ENCODE data around the gene RSPH4A.

DNA sequence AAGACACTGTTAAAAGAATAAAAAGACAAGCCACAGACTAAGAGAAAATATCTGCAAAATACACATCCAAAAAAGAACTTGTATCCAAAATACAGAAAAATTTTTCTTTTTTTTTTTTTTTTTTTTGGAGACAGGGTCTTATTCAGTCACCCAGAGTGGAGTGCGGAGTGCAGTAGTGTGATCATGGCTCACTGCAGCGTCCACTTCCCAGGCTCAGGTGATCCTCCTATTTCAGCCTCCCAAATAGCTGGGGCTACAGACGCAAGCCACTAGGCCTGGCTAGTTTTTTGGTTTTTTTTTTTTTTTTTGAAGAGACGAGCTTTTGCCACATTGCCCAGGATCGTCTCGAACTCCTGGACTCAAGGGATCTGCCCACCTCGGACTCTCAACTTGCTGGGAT lies 49.2 kb downstream of the RSPH4A start:
- TF ChIP-seq, protein P1, sequence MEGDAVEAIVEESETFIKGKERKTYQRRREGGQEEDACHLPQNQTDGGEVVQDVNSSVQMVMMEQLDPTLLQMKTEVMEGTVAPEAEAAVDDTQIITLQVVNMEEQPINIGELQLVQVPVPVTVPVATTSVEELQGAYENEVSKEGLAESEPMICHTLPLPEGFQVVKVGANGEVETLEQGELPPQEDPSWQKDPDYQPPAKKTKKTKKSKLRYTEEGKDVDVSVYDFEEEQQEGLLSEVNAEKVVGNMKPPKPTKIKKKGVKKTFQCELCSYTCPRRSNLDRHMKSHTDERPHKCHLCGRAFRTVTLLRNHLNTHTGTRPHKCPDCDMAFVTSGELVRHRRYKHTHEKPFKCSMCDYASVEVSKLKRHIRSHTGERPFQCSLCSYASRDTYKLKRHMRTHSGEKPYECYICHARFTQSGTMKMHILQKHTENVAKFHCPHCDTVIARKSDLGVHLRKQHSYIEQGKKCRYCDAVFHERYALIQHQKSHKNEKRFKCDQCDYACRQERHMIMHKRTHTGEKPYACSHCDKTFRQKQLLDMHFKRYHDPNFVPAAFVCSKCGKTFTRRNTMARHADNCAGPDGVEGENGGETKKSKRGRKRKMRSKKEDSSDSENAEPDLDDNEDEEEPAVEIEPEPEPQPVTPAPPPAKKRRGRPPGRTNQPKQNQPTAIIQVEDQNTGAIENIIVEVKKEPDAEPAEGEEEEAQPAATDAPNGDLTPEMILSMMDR (IDR thresholded peaks at IDR 0.05), result no peak
- no peak for TF ChIP-seq POLR2A (IDR thresholded peaks at IDR 0.05)
